Measurements from ENCODE around the gene MUC6. TPM values are rescaled to one million over a fixed set of nuclear protein-coding genes. Genes with fewer than 3 reads are reported as not detected.

Gene MUC6
- total RNA-seq, 2 donors from 2014 or later = 13.1 TPM; not detected in 1

GRCh38 chr11:1082728-1083620 is 46.5 kb upstream of the MUC6 start:
- no peaks in the 10 kb centered on the region for H3K4me1 ChIP-seq (ENCODE audit: control insufficient read depth in 1 of 2, low read depth in 2 of 2)
- no peaks in the 10 kb centered on the region for H3K36me3 ChIP-seq
- DNase-seq (ENCODE audit: low spot score) (no peak), ATAC-seq (ENCODE audit: insufficient number of reproducible peaks, low FRiP score, low read depth) (no peak)
- H3K27me3 ChIP-seq (replicated peaks; ENCODE audit: insufficient read depth) = no peaks in the 10 kb centered on the region
- no peaks in the 10 kb centered on the region for H3K9me3 ChIP-seq
- TF ChIP-seq CTCF (IDR thresholded peaks at IDR 0.05) = no peak
- no peak overlapping the region for H3K27ac ChIP-seq
- no peak overlapping the region for H3K4me3 ChIP-seq

GRCh38 chr11:1082346-1082727 is 45.8 kb upstream of the MUC6 start:
- no peak for TF ChIP-seq CTCF (IDR thresholded peaks at IDR 0.05)
- DNase-seq (ENCODE audit: low spot score) (no peak), ATAC-seq (ENCODE audit: insufficient number of reproducible peaks, low FRiP score, low read depth) (no peak)
- H3K4me3 ChIP-seq = no peak overlapping the region
- no peaks in the 10 kb centered on the region for H3K27me3 ChIP-seq (replicated peaks; ENCODE audit: insufficient read depth)
- H3K27ac ChIP-seq = no peak overlapping the region
- no peaks in the 10 kb centered on the region for H3K9me3 ChIP-seq
- no peaks in the 10 kb centered on the region for H3K36me3 ChIP-seq
- no peaks in the 10 kb centered on the region for H3K4me1 ChIP-seq (ENCODE audit: control insufficient read depth in 1 of 2, low read depth in 2 of 2)

GRCh38 chr11:1081601-1082311 is 45.2 kb upstream of the MUC6 start:
- H3K27me3 ChIP-seq (replicated peaks; ENCODE audit: insufficient read depth) = no peaks in the 10 kb centered on the region
- no peaks in the 10 kb centered on the region for H3K36me3 ChIP-seq
- DNase-seq (ENCODE audit: low spot score) (no peak), ATAC-seq (ENCODE audit: insufficient number of reproducible peaks, low FRiP score, low read depth) (no peak)
- no peak overlapping the region for H3K4me3 ChIP-seq
- TF ChIP-seq CTCF (IDR thresholded peaks at IDR 0.05) = no peak
- no peaks in the 10 kb centered on the region for H3K9me3 ChIP-seq
- no peaks in the 10 kb centered on the region for H3K4me1 ChIP-seq (ENCODE audit: control insufficient read depth in 1 of 2, low read depth in 2 of 2)
- H3K27ac ChIP-seq = no peak overlapping the region

- ATAC-seq (ENCODE audit: insufficient number of reproducible peaks, low FRiP score, low read depth) = no peak
- H3K27ac ChIP-seq = no peak overlapping the region
- no peak for DNase-seq (ENCODE audit: low spot score)
- no peaks in the 10 kb centered on the region for H3K9me3 ChIP-seq
- H3K27me3 ChIP-seq (replicated peaks; ENCODE audit: insufficient read depth) = no peaks in the 10 kb centered on the region
- no peaks in the 10 kb centered on the region for H3K36me3 ChIP-seq
- H3K4me1 ChIP-seq (ENCODE audit: control insufficient read depth in 1 of 2, low read depth in 2 of 2) = no peaks in the 10 kb centered on the region
- no peak overlapping the region for H3K4me3 ChIP-seq
- TF ChIP-seq CTCF (IDR thresholded peaks at IDR 0.05) = no peak
These were observed 41.7 kb upstream of the MUC6 start for GRCh38 chr11:1078191-1078601.

- H3K36me3 ChIP-seq = no peaks in the 10 kb centered on the region
- H3K27me3 ChIP-seq (replicated peaks; ENCODE audit: insufficient read depth) = no peaks in the 10 kb centered on the region
- ATAC-seq (ENCODE audit: insufficient number of reproducible peaks, low FRiP score, low read depth) (no peak), DNase-seq (ENCODE audit: low spot score) (no peak)
- no peak overlapping the region for H3K27ac ChIP-seq
- no peak for TF ChIP-seq CTCF (IDR thresholded peaks at IDR 0.05)
- no peaks in the 10 kb centered on the region for H3K9me3 ChIP-seq
- H3K4me1 ChIP-seq (ENCODE audit: control insufficient read depth in 1 of 2, low read depth in 2 of 2) = no peaks in the 10 kb centered on the region
- no peak overlapping the region for H3K4me3 ChIP-seq
These were observed 41.0 kb upstream of the MUC6 start for GRCh38 chr11:1077417-1078119.
